IPS DF 6.9 (cell line): ENCODE measurements around the gene ZNF559.
"Not testable (repeated sequence)": the region's sequence is repeated elsewhere in the genome, so short reads cannot be mapped to it uniquely, and the experiment has no call there.

Experiments
- DNase-seq: peaks from one replicate; pipeline ENCODE4 v3.0.0-alpha.2; 2013; ENCODE audit warnings: low read depth, low spot score
- H3K27ac ChIP-seq: one replicate; pipeline ENCODE4 v1.5.1; 2013; ENCODE audit warnings: low read length, control low read depth
- H3K27me3 ChIP-seq: 2 replicates; pipeline ENCODE4 v1.6.1; 2013; ENCODE audit warnings: mild to moderate bottlenecking, low read length; ENCODE audit not compliant: control insufficient read depth, insufficient read depth
- H3K36me3 ChIP-seq: 2 replicates; pipeline ENCODE4 v1.6.1; 2013; ENCODE audit warnings: low read length; ENCODE audit not compliant: control insufficient read depth, insufficient read depth
- H3K4me1 ChIP-seq: 2 replicates; pipeline ENCODE4 v1.6.1; 2013; ENCODE audit warnings: low read length; ENCODE audit not compliant: control insufficient read depth, insufficient read depth
- H3K4me3 ChIP-seq: 2 replicates; pipeline ENCODE4 v1.5.1; 2013; ENCODE audit warnings: mild to moderate bottlenecking, low read length
- H3K9me3 ChIP-seq: 2 replicates; pipeline ENCODE4 v1.6.1; 2013; ENCODE audit warnings: low read length, inconsistent platforms; ENCODE audit not compliant: control insufficient read depth, insufficient read depth
- WGBS: extraction: QIAGEN DNeasy Blood & Tissue Kit; methylation state at CpG from one replicate; pipeline ENCODE4 v1.1.7; 2013; ENCODE audit warnings: mixed read lengths, missing lambda C conversion rate; ENCODE audit not compliant: insufficient read length, insufficient coverage; 5-methylcytosine and 5-hydroxymethylcytosine counted together

The ZNF559 gene

DNA sequence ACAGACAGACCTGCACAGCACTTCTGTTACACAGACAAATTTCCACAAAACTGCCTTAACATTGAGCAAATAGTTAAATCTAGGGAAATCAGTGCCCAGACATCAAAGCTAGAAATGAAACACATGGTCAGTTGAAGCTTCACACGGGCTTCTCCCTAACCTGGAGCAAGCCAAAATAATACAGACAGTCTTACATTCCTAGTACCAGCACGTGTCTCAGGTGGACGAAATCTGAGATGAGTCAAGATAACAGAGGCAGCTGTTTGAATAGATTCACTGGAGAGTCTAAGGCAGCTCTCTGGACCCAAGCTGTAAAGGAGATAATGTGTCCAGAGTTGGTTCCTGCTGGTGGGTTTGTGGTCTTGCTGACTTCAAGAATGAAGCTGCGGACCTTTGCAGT, 10.2 kb upstream of the ZNF559 start:
- Histone ChIP-seq H3K27ac (no peak overlapping the region), H3K4me1 (no peaks in the 10 kb centered on the region), H3K36me3 (no peaks in the 10 kb centered on the region), H3K9me3 (peaks cover 2% of the 10 kb centered on the region; the same call in 1 of the 2 replicates), H3K4me3 (no peak overlapping the region), H3K27me3 (no peaks in the 10 kb centered on the region)
- WGBS = no CpG with 5 or more reads among the region's 4 CpGs
- DNase-seq = no peak

DNA sequence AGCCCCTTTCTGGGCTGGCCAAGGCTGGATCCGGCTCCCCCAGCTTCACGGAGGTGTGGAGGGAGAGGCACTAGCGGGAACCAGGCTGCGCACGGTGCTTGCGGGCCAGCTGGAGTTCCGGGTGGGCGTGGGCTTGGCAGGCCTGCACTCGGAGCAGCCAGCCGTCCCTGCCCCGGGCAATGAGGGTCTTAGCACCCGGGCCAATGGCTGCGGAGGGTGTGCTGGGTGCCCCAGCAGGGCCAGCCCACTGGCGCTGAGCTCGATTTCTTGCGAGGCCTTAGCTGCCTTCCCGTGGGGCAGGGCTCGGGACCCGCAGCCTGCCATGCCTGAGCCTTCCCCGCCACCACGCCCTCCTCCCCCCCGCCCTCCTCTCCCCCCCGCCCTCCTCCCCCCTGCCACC, 2.6 kb upstream of the ZNF559 start:
- no peak overlapping the region for H3K27ac ChIP-seq
- no CpG with 5 or more reads among the region's 23 CpGs for WGBS
- peaks cover 4% of the 10 kb centered on the region for H3K9me3 ChIP-seq
- no peaks in the 10 kb centered on the region for H3K36me3 ChIP-seq
- H3K4me1 ChIP-seq = no peaks in the 10 kb centered on the region
- H3K4me3 ChIP-seq = no peak overlapping the region
- no peak for DNase-seq
- H3K27me3 ChIP-seq = no peaks in the 10 kb centered on the region

DNA sequence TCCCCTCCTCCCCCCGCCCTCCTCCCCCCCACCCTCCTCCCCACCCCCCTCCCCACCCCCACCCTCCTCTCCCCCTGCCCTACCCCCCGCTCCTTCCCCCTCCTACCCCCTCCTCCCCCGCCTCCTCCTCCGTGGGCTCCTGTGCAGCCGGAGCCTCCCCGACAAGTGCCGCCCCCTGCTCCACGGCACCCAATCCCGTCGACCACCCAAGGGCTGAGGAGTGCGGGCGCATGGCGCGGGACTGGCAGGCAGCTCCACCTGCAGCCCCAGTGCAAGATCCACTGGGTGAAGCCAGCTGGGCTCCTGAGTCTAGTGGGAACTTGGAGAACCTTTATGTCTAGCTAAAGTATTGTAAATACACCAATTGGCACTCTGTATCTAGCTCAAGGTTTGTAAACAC, 2.2 kb upstream of the ZNF559 start:
- DNase-seq, H3K9me3 ChIP-seq, H3K27me3 ChIP-seq, H3K27ac ChIP-seq, H3K4me3 ChIP-seq, H3K36me3 ChIP-seq, H3K4me1 ChIP-seq: not testable (repeated sequence)
- WGBS = no CpG with 5 or more reads among the region's 14 CpGs

DNA sequence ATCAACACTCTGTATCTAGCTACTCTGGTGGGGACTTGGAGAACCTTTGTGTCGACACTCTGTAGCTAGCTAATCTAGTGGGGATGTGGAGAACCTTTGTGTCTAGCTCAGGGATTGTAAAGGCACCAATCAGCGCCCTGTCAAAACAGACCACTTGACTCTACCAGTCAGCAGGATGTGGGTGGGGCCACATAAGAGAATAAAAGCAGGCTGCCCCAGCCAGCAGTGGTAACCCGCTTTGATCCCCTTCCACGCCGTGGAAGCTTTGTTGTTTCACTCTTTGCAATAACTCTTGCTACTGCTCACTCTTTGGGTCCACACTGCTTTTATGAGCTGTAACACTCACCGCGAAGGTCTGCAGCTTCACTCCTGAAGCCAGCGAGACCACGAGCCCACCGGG, 1.8 kb upstream of the ZNF559 start:
- not testable (repeated sequence) for H3K4me1 ChIP-seq, H3K27ac ChIP-seq, H3K27me3 ChIP-seq, DNase-seq, H3K4me3 ChIP-seq, H3K9me3 ChIP-seq, H3K36me3 ChIP-seq
- no CpG with 5 or more reads among the region's 10 CpGs for WGBS

DNA sequence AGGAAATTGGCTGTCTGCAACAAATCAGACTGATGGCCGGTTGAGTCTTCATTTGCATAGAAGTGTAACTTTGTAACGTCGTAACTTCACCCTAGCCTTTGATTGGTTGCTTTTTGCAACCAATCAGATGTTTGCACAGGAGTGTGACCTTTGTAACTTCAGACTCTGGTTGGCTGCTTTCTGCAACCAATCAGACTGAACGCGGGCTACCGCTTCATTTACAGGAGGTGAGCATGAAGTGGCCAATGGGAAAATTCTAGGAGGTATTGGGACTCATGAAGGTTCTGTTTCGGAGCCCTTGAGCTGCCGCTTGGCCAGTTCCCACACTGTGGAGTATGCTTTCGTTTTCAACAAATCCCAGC, 441 bp upstream of the ZNF559 start:
- Histone ChIP-seq H3K9me3 (peaks cover 4% of the 10 kb centered on the region), H3K27ac (no peak overlapping the region)
- WGBS = no CpG with 5 or more reads among the region's 9 CpGs

DNA sequence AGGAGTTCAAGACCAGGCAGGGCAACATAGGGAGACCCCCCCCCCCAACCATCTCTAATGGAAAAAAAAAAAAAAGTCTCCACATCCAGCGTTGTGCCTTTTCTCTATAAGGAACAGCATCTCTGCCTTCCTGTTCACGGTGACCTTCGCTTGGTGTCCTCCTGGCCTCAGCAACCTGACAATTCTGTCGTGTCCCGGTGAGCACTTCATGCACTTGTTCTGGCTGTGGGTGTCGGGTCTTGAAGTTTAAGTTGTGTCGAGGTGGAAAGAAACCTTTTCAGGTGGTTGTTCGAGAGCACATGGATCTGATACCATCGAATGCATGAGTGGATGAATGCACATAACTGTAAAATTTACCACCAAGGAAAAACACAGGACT, 594 bp downstream of the ZNF559 start:
- Histone ChIP-seq H3K4me3 (no peak overlapping the region), H3K27ac (no peak overlapping the region), H3K27me3 (no peaks in the 10 kb centered on the region), H3K36me3 (no peaks in the 10 kb centered on the region), H3K4me1 (no peaks in the 10 kb centered on the region), H3K9me3 (peaks cover 3% of the 10 kb centered on the region)
- no CpG with 5 or more reads among the region's 9 CpGs for WGBS
- no peak for DNase-seq

More for the DNA sequence above, 441 bp upstream of the ZNF559 start:
- Histone ChIP-seq H3K4me3 (no peak overlapping the region), H3K36me3 (no peaks in the 10 kb centered on the region), H3K4me1 (no peaks in the 10 kb centered on the region), H3K27me3 (no peaks in the 10 kb centered on the region)
- no peak for DNase-seq

DNA sequence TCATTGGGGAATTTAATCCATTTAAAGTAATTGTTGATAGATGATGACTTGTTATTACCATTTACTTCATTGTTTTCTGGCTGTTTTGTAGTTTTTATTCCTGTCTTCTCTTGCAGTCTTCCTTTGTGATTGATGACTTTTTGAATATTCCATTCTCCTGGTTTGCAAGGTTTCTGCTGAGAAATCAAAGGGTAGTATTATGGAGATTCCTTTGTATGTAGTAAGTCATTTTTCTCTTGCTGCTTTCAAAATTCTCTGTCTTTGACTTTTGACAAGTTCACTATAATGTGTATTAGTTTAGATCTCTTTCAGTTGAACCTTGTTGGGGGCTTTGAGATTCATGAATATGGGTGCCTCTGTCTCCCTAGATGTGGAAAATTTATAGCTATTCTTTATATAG, 6.0 kb downstream of the ZNF559 start:
- Histone ChIP-seq H3K4me1 (no peaks in the 10 kb centered on the region), H3K36me3 (no peaks in the 10 kb centered on the region), H3K9me3 (peaks cover 2% of the 10 kb centered on the region; the same call in 1 of the 2 replicates), H3K27me3 (no peaks in the 10 kb centered on the region), H3K4me3 (no peak overlapping the region), H3K27ac (no peak overlapping the region)
- DNase-seq = no peak

DNA sequence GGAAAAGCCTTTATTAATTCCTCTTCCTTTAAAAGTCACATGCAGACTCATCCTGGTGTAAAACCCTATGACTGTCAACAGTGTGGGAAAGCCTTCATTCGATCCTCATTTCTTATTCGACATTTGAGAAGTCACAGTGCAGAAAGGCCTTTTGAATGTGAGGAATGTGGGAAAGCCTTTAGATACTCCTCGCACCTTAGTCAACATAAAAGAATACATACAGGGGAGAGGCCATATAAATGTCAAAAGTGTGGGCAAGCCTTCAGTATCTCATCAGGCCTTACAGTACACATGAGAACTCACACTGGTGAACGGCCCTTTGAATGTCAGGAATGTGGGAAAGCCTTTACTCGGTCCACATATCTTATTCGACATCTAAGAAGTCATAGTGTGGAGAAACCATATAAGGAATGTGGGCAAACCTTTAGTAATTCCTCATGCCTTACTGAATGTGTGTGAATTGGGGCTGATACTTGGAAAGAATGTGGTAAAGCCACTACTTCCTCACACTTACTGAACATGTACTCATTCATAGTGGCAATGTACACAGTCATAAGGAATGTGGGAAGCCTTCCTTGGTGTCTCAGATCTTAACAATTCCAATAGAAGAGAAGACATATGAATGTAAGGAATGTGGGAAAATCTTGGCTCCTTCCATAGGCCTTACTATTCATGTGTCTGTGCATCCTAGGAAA, 18.8 kb downstream of the ZNF559 start:
- Histone ChIP-seq H3K4me1 (no peaks in the 10 kb centered on the region), H3K36me3 (no peaks in the 10 kb centered on the region), H3K27me3 (no peaks in the 10 kb centered on the region), H3K4me3 (no peak overlapping the region), H3K27ac (no peak overlapping the region), H3K9me3 (no peaks in the 10 kb centered on the region; the same call in none of the 2 replicates)
- no peak for DNase-seq
- WGBS = no CpG with 5 or more reads among the region's 6 CpGs

DNA sequence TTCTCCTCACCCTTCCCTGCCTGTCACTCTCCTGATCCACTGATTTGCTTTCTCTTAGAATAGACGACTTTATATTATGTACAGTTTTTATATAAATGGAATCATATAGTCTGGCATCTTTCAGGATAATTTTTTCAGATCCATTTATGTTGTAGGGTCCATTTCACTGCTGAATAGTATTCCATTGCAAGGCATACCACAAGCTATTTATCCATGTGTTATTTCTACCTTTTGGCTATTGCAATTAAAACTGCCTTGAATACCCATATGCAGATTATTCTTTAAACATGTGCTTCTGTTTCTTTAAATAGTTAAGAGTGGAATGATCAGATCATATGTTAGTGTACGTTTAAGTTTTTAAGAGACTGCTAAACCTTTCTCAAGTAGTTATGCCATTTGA, 21.0 kb downstream of the ZNF559 start:
- Histone ChIP-seq H3K9me3 (peaks cover 2% of the 10 kb centered on the region), H3K36me3 (no peaks in the 10 kb centered on the region), H3K4me1 (no peaks in the 10 kb centered on the region; the same call in 1 of the 2 replicates), H3K27me3 (no peaks in the 10 kb centered on the region), H3K27ac (no peak overlapping the region), H3K4me3 (no peak overlapping the region)
- no CpG with 5 or more reads among the region's 2 CpGs for WGBS
- DNase-seq = no peak

DNA sequence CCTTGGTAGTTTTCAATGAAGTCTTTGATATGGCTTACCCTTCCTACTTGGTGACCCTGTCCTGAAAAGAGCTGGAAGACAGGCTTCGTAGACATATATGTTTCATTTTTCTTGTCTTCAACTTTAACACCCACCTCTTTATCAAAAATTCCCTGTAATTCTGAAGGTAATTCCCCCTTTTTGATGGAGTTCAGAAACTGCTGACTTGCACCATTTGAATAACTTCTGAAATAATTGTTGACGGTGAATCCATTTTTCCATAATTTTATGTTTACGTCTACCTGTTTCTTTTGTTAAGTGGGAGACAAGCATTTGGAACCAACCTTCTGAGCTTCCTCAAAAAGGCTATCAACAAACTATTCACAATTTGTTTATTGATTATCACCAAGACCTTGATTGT, 24.3 kb downstream of the ZNF559 start:
- Histone ChIP-seq H3K9me3 (peaks cover 2% of the 10 kb centered on the region), H3K4me1 (no peaks in the 10 kb centered on the region; the same call in 1 of the 2 replicates), H3K36me3 (no peaks in the 10 kb centered on the region), H3K27ac (no peak overlapping the region), H3K4me3 (no peak overlapping the region), H3K27me3 (no peaks in the 10 kb centered on the region)
- WGBS = no CpG with 5 or more reads among the region's 3 CpGs
- DNase-seq = no peak

DNA sequence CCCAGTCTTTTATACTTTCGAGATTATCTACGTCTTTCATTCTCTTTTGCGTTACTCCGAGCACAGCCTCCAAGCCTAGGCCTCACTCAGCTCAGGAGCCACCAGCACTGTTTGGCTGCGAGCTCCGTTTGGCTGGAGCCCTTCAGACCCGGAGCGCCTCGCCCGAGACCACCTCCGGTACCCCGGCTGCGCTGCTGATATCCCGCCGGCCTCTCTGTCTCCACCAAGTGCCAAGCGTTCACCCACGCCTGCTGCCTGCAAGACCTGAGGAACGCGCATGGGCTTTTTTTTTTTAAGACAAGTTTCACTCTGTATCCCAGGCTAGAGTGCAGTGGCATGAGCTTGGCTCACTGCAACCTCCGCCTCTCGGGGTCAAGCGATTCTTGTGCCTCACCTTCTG, 24.7 kb downstream of the ZNF559 start:
- H3K4me3 ChIP-seq = no peak overlapping the region
- H3K9me3 ChIP-seq = peaks cover 2% of the 10 kb centered on the region
- WGBS = no CpG with 5 or more reads among the region's 22 CpGs
- no peaks in the 10 kb centered on the region; the same call in 1 of the 2 replicates for H3K4me1 ChIP-seq
- H3K27me3 ChIP-seq = no peaks in the 10 kb centered on the region
- no peaks in the 10 kb centered on the region for H3K36me3 ChIP-seq
- DNase-seq = no peak
- H3K27ac ChIP-seq = no peak overlapping the region
